Measurements from ENCODE around the gene HLA-E.
"Not testable (repeated sequence)": the region's sequence is repeated elsewhere in the genome, so short reads cannot be mapped to it uniquely, and the experiment has no call there.

DNA sequence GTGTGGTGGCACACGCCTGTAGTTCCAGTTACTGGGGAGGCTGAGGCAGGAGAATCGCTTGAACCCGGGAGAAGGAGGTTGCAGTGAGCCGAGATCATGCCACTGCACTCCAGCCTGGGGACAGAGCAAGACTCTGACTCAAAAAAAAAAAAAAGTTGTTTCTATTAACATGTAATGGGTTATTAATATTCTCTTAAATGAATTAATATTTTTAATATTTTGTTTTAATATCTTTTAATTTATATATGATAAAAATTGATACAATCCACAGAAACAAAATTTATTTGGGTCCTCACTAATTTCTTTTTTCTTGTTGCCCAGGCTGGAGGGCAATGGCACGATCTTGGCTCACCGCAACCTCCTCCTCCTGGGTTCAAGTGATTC lies 620 bp upstream of the HLA-E start:
- not testable (repeated sequence) for TF ChIP-seq POLR2A, POLR2AphosphoS5 (IDR thresholded peaks at IDR 0.05)
- TF ChIP-seq, protein P1, sequence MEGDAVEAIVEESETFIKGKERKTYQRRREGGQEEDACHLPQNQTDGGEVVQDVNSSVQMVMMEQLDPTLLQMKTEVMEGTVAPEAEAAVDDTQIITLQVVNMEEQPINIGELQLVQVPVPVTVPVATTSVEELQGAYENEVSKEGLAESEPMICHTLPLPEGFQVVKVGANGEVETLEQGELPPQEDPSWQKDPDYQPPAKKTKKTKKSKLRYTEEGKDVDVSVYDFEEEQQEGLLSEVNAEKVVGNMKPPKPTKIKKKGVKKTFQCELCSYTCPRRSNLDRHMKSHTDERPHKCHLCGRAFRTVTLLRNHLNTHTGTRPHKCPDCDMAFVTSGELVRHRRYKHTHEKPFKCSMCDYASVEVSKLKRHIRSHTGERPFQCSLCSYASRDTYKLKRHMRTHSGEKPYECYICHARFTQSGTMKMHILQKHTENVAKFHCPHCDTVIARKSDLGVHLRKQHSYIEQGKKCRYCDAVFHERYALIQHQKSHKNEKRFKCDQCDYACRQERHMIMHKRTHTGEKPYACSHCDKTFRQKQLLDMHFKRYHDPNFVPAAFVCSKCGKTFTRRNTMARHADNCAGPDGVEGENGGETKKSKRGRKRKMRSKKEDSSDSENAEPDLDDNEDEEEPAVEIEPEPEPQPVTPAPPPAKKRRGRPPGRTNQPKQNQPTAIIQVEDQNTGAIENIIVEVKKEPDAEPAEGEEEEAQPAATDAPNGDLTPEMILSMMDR (IDR thresholded peaks at IDR 0.05 in 8 of 11, conservative IDR thresholded peaks at IDR 0.05 in 3 of 11) = not testable (repeated sequence)
